ENCODE data around the gene MBLAC1. TPM values are rescaled to one million over a fixed set of nuclear protein-coding genes. Genes with fewer than 3 reads are reported as not detected.

The MBLAC1 gene
- total and polyA plus RNA-seq, 4 donors: 3.1 to 5.8 (median 5.0) TPM

GRCh38 chr7:100107125-100107737 is 19.5 kb upstream of the MBLAC1 start:
- no peak overlapping the region for H3K27ac ChIP-seq (ENCODE audit: low read depth, low read length)
- H3K9me3 ChIP-seq (ENCODE audit: control insufficient read depth, insufficient read depth, low read length): no peaks in the 10 kb centered on the region
- WGBS (ENCODE audit: insufficient coverage): 89% methylated on average over 23 of the region's 25 CpGs
- H3K4me1 ChIP-seq (ENCODE audit: control insufficient read depth, insufficient read depth, low read length): peaks cover 9% of the 10 kb centered on the region
- H3K4me3 ChIP-seq (ENCODE audit: low read depth, low read length): no peak overlapping the region
- H3K36me3 ChIP-seq (ENCODE audit: control insufficient read depth, insufficient read depth, low read length): peaks cover 94% of the 10 kb centered on the region
- no peaks in the 10 kb centered on the region for H3K27me3 ChIP-seq (ENCODE audit: control insufficient read depth, insufficient read depth, low read length)
- DNase-seq (ENCODE audit: low read depth in 4 of 6, low spot score in 6 of 6): no peak

DNA sequence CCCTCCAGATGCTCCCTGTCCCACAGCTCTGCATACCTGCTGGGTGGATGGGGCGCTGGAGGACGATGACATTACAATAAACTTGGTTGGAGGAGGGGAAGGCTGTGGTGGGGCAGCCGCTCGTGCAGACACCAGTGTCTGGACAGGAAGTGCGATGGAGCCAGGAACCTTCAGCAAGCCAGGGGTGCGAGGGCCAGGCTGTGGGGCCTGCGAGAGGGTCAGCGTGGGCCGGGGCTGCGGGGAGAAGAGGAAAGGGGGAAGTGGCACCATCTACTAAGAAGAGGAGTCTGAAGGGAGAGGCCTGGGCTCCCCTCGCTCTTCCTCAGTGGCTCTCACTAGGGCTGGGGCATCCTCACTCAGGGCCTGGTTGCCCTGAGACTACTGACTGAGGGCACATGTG is 18.9 kb upstream of the MBLAC1 start:
- 81% methylated on average over 11 of the region's 11 CpGs for WGBS (ENCODE audit: insufficient coverage)
- no peak overlapping the region for H3K27ac ChIP-seq (ENCODE audit: low read depth, low read length)
- DNase-seq (ENCODE audit: low read depth in 4 of 6, low spot score in 6 of 6): no peak
- no peak overlapping the region for H3K4me3 ChIP-seq (ENCODE audit: low read depth, low read length)
- no peaks in the 10 kb centered on the region for H3K9me3 ChIP-seq (ENCODE audit: control insufficient read depth, insufficient read depth, low read length)
- no peaks in the 10 kb centered on the region for H3K27me3 ChIP-seq (ENCODE audit: control insufficient read depth, insufficient read depth, low read length)
- H3K4me1 ChIP-seq (ENCODE audit: control insufficient read depth, insufficient read depth, low read length): peaks cover 3% of the 10 kb centered on the region
- H3K36me3 ChIP-seq (ENCODE audit: control insufficient read depth, insufficient read depth, low read length): peaks cover 100% of the 10 kb centered on the region

GRCh38 chr7:100109521-100110163 is 17.1 kb upstream of the MBLAC1 start:
- H3K36me3 ChIP-seq (ENCODE audit: control insufficient read depth, insufficient read depth, low read length): peaks cover 100% of the 10 kb centered on the region
- H3K4me3 ChIP-seq (ENCODE audit: low read depth, low read length): no peak overlapping the region
- no peaks in the 10 kb centered on the region for H3K4me1 ChIP-seq (ENCODE audit: control insufficient read depth, insufficient read depth, low read length)
- H3K27ac ChIP-seq (ENCODE audit: low read depth, low read length): no peak overlapping the region
- WGBS (ENCODE audit: insufficient coverage): 83% methylated on average over 12 of the region's 12 CpGs
- no peaks in the 10 kb centered on the region for H3K27me3 ChIP-seq (ENCODE audit: control insufficient read depth, insufficient read depth, low read length)
- DNase-seq (ENCODE audit: low read depth in 4 of 6, low spot score in 6 of 6): no peak
- H3K9me3 ChIP-seq (ENCODE audit: control insufficient read depth, insufficient read depth, low read length): no peaks in the 10 kb centered on the region

DNA sequence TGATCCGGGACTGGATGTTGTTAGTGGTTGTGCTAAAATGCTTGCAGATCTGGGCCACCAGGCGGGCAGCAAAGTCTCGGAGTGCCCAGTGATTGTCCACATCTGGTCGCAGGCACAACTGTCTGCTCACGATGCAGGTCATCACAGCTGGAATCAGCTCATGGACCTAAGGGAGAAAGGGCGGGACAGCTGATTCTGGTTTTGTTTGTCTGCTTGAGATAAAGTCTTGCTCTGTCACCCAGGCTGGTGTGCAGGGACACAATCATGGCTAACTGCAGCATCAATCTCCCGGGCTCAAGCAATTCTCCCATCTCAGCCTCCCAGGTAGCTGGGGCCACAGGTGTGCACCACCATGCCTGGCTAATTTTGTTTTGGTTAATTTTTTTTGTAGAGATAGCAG is 15.6 kb upstream of the MBLAC1 start:
- no peak for DNase-seq (ENCODE audit: low read depth in 4 of 6, low spot score in 6 of 6)
- WGBS (ENCODE audit: insufficient coverage): 94% methylated on average over 6 of the region's 7 CpGs
- Histone ChIP-seq H3K9me3 (ENCODE audit: control insufficient read depth, insufficient read depth, low read length) (no peaks in the 10 kb centered on the region), H3K27ac (ENCODE audit: low read depth, low read length) (no peak overlapping the region), H3K27me3 (ENCODE audit: control insufficient read depth, insufficient read depth, low read length) (no peaks in the 10 kb centered on the region), H3K36me3 (ENCODE audit: control insufficient read depth, insufficient read depth, low read length) (peaks cover 93% of the 10 kb centered on the region), H3K4me3 (ENCODE audit: low read depth, low read length) (no peak overlapping the region), H3K4me1 (ENCODE audit: control insufficient read depth, insufficient read depth, low read length) (no peaks in the 10 kb centered on the region)

DNA sequence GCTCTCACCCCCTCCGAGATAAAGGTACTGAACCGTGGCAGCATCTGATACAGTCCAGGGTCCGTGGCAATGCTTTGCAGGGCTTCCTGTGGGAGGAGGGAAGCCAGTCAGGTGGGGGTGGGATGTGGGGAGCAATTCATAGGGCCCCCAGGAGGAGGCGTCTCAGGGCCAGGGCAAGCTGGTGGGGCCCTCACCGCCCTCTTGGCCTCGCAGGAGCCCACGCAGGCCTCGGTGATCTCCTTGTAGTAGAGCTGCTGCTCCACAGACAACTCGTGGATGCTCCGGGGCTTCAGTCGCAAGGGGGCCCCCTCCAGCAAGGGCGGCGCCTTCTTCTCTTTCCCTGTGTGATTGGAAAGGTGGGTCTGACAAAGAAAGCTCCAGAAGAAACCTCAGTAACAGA is 14.9 kb upstream of the MBLAC1 start:
- Histone ChIP-seq H3K27me3 (ENCODE audit: control insufficient read depth, insufficient read depth, low read length) (no peaks in the 10 kb centered on the region), H3K4me1 (ENCODE audit: control insufficient read depth, insufficient read depth, low read length) (no peaks in the 10 kb centered on the region), H3K4me3 (ENCODE audit: low read depth, low read length) (no peak overlapping the region), H3K27ac (ENCODE audit: low read depth, low read length) (no peak overlapping the region), H3K9me3 (ENCODE audit: control insufficient read depth, insufficient read depth, low read length) (no peaks in the 10 kb centered on the region), H3K36me3 (ENCODE audit: control insufficient read depth, insufficient read depth, low read length) (peaks cover 91% of the 10 kb centered on the region)
- DNase-seq (ENCODE audit: low read depth in 4 of 6, low spot score in 6 of 6): no peak
- 95% methylated on average over 6 of the region's 13 CpGs for WGBS (ENCODE audit: insufficient coverage)

- Histone ChIP-seq H3K36me3 (ENCODE audit: control insufficient read depth, insufficient read depth, low read length) (peaks cover 63% of the 10 kb centered on the region), H3K27ac (ENCODE audit: low read depth, low read length) (no peak overlapping the region), H3K4me3 (ENCODE audit: low read depth, low read length) (no peak overlapping the region), H3K9me3 (ENCODE audit: control insufficient read depth, insufficient read depth, low read length) (no peaks in the 10 kb centered on the region), H3K27me3 (ENCODE audit: control insufficient read depth, insufficient read depth, low read length) (no peaks in the 10 kb centered on the region), H3K4me1 (ENCODE audit: control insufficient read depth, insufficient read depth, low read length) (peaks cover 10% of the 10 kb centered on the region)
- DNase-seq (ENCODE audit: low read depth in 4 of 6, low spot score in 6 of 6): no peak
- WGBS (ENCODE audit: insufficient coverage): 94% methylated on average over 7 of the region's 7 CpGs
Observed at GRCh38 chr7:100115026-100115425, 11.7 kb upstream of the MBLAC1 start.

- DNase-seq (ENCODE audit: low read depth in 4 of 6, low spot score in 6 of 6): no peak
- 25% methylated on average over 16 of the region's 18 CpGs for WGBS (ENCODE audit: insufficient coverage)
- H3K9me3 ChIP-seq (ENCODE audit: control insufficient read depth, insufficient read depth, low read length): no peaks in the 10 kb centered on the region
- no peaks in the 10 kb centered on the region for H3K27me3 ChIP-seq (ENCODE audit: control insufficient read depth, insufficient read depth, low read length)
- H3K4me1 ChIP-seq (ENCODE audit: control insufficient read depth, insufficient read depth, low read length): peaks cover 17% of the 10 kb centered on the region
- peak overlapping the region; percentile 96 for H3K4me3 ChIP-seq (ENCODE audit: low read depth, low read length)
- peaks cover 42% of the 10 kb centered on the region for H3K36me3 ChIP-seq (ENCODE audit: control insufficient read depth, insufficient read depth, low read length)
- H3K27ac ChIP-seq (ENCODE audit: low read depth, low read length): peak overlapping the region; percentile 95
Observed at GRCh38 chr7:100118388-100119071, 8.2 kb upstream of the MBLAC1 start.

- Histone ChIP-seq H3K36me3 (ENCODE audit: control insufficient read depth, insufficient read depth, low read length) (peaks cover 34% of the 10 kb centered on the region), H3K27ac (ENCODE audit: low read depth, low read length) (peak within 1 kb of the TSS; percentile 95), H3K27me3 (ENCODE audit: control insufficient read depth, insufficient read depth, low read length) (no peaks in the 10 kb centered on the region), H3K9me3 (ENCODE audit: control insufficient read depth, insufficient read depth, low read length) (no peaks in the 10 kb centered on the region), H3K4me1 (ENCODE audit: control insufficient read depth, insufficient read depth, low read length) (peaks cover 17% of the 10 kb centered on the region), H3K4me3 (ENCODE audit: low read depth, low read length) (peak within 1 kb of the TSS; percentile 96)
- WGBS (ENCODE audit: insufficient coverage): under 1% methylated on average over 39 of the region's 49 CpGs
- peak; percentile 92 to 99 (median 94) for DNase-seq (ENCODE audit: low read depth in 4 of 6, low spot score in 6 of 6)
Observed at GRCh38 chr7:100119072-100119969, 7.4 kb upstream of the MBLAC1 start, which contains the start of the genes CNPY4 and TAF6. TSS of gene CNPY4 (plus strand) at chr7:100119634. CDS start at chr7:100119745, 111 bp downstream. TSS of gene TAF6 (minus strand) at chr7:100119358. CDS start at chr7:100114209, 5,149 bp downstream.
